Measurements from ENCODE around the gene MACC1. TPM values are rescaled to one million over a fixed set of nuclear protein-coding genes. Genes with fewer than 3 reads are reported as not detected.

The MACC1 gene
- total RNA-seq, 2 experiments from 2014 or later, result 0.18 to 0.20 TPM

GRCh38 chr7:20112696-20113095, 104.5 kb downstream of the MACC1 start:
- POLR2A ChIA-PET, result no interaction called here
- Mint-ChIP-seq H3K9me3 (no peaks in the 10 kb centered on the region), H3K27me3 (no peaks in the 10 kb centered on the region), H3K4me1 (peaks cover 1% of the 10 kb centered on the region), H3K36me3 (ENCODE audit: low read depth) (no peaks in the 10 kb centered on the region), H3K27ac (no peak overlapping the region), H3K4me3 (no peak overlapping the region)
- CTCF ChIA-PET, result no interaction called here
- DNase-seq, result no peak

DNA sequence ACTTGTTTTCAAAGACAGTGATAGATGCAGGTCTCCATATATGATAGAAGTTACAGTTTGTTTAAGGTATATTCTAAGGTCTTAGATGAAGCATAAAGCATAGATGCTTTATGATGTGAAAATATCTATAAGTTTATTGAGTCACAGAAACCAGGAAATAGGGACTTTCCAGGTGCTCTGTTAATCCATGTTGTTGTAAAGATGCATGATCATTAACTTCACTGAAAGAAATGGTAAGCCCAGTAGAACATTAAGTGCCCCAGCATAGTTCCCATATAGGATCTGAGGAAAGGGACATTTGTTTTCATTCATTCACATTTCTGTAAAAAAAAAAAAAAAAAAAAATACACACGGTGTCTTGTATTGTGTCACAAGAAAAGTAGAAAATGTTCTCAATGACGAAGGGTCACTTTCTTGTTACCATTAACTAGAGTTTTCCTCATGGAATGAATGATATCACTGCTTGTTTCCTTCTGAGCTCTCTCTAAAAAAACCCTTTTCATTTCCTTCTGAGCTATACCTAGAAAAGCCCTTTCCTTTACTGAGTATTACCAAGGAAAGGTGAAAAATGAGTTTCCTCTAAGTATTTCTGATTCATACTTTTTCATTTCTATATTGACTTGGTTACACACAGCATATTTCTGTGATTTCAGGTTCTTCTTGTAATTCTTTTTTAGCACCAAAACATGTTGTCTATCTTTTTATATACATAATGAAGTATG, 105.2 kb downstream of the MACC1 start:
- DNase-seq, result no peak
- peaks cover 1% of the 10 kb centered on the region for H3K4me1 Mint-ChIP-seq

GRCh38 chr7:20107582-20107981, 109.6 kb downstream of the MACC1 start:
- Mint-ChIP-seq H3K9me3 (no peaks in the 10 kb centered on the region), H3K4me1 (peaks cover 1% of the 10 kb centered on the region), H3K4me3 (no peak overlapping the region), H3K36me3 (ENCODE audit: low read depth) (no peaks in the 10 kb centered on the region), H3K27ac (no peak overlapping the region), H3K27me3 (no peaks in the 10 kb centered on the region)
- POLR2A ChIA-PET, result no interaction called here
- CTCF ChIA-PET, result no interaction called here
- no peak for DNase-seq

More for the DNA sequence above, 105.2 kb downstream of the MACC1 start:
- H3K4me3 Mint-ChIP-seq, result no peak overlapping the region
- H3K9me3 Mint-ChIP-seq, result no peaks in the 10 kb centered on the region
- no peak overlapping the region for H3K27ac Mint-ChIP-seq
- H3K27me3 Mint-ChIP-seq, result no peaks in the 10 kb centered on the region
- ChIA-PET CTCF (no interaction called here), POLR2A (no interaction called here)
- H3K36me3 Mint-ChIP-seq (ENCODE audit: low read depth), result no peaks in the 10 kb centered on the region

DNA sequence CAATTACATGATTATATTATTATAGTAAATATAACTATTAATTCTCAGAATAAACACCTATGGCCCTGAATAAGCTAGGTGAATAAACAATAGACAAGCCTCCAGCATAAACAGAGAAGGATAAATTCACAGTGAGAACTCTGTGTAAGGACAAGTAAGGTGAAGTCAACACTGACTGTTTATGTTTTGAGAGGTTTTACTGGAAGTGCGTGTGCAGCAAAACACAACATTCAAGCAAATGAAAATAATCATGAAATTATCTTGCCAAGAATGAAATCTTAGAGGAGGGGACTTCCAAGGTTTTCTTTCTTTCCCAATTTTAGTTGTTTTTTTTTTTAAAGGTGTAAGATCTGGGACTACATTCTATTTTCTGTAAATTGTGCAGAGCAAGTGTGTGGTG, 112.5 kb downstream of the MACC1 start:
- H3K4me3 Mint-ChIP-seq, result no peak overlapping the region
- H3K36me3 Mint-ChIP-seq (ENCODE audit: low read depth), result no peaks in the 10 kb centered on the region
- POLR2A ChIA-PET, result no interaction called here
- CTCF ChIA-PET, result no interaction called here
- H3K4me1 Mint-ChIP-seq, result no peaks in the 10 kb centered on the region
- H3K9me3 Mint-ChIP-seq, result no peaks in the 10 kb centered on the region
- H3K27me3 Mint-ChIP-seq, result no peaks in the 10 kb centered on the region
- DNase-seq, result no peak
- no peak overlapping the region for H3K27ac Mint-ChIP-seq

GRCh38 chr7:20102982-20103381, 114.2 kb downstream of the MACC1 start:
- Mint-ChIP-seq H3K27ac (no peak overlapping the region), H3K27me3 (no peaks in the 10 kb centered on the region), H3K36me3 (ENCODE audit: low read depth) (no peaks in the 10 kb centered on the region), H3K9me3 (no peaks in the 10 kb centered on the region), H3K4me1 (no peaks in the 10 kb centered on the region), H3K4me3 (no peak overlapping the region)
- DNase-seq, result no peak
- POLR2A ChIA-PET, result no interaction called here
- CTCF ChIA-PET, result no interaction called here

DNA sequence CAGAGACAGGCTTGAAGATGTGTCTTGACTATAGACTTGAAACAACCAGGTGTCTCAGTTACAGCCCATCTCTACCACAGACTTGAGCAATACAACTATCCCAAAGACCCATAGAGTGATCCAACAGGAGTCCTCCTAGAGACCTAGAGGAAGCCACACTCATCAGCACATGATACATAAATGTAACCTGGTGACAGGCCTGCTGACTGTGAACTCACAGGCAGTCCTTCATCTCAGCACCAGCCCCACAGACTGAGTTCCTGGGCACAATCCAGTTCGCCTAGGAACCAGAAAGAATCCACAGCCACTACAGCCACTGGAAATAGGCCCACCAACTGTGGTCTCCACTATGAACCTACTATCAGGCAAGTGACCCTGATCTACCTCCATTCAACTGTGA, 121.3 kb downstream of the MACC1 start:
- H3K27me3 Mint-ChIP-seq, result no peaks in the 10 kb centered on the region
- DNase-seq, result no peak
- CTCF ChIA-PET, result interaction anchor here (0.6 kb wide), 1 partner anchor 1645 kb away, joined by 3 read pairs; no protein-coding TSS in a partner anchor
- POLR2A ChIA-PET, result no interaction called here
- no peaks in the 10 kb centered on the region for H3K4me1 Mint-ChIP-seq
- peaks cover 10% of the 10 kb centered on the region for H3K9me3 Mint-ChIP-seq
- no peak overlapping the region for H3K4me3 Mint-ChIP-seq
- H3K27ac Mint-ChIP-seq, result no peak overlapping the region
- no peaks in the 10 kb centered on the region for H3K36me3 Mint-ChIP-seq (ENCODE audit: low read depth)

DNA sequence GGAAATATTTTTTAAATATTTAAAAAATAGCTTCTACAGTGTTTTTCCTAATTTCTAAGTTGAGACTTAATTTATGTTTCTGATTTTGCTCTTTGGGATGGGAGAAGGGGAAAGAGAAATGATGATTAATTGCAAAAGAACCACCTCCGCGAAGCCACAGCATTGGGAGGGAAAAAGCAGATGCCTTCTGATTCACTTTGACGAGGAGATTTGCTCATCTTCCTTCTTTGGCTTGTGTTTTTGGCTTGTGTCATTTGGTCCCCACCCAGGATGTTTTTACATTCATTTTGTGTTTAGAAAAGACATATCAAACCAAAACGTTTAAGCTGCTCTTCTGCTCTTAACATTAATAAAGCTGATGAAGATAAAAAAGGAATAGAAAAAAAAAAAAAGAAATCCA, 121.7 kb downstream of the MACC1 start:
- H3K27me3 Mint-ChIP-seq, result no peaks in the 10 kb centered on the region
- H3K36me3 Mint-ChIP-seq (ENCODE audit: low read depth), result no peaks in the 10 kb centered on the region
- no peak for DNase-seq
- no peaks in the 10 kb centered on the region for H3K4me1 Mint-ChIP-seq
- no peak overlapping the region for H3K27ac Mint-ChIP-seq
- H3K4me3 Mint-ChIP-seq, result no peak overlapping the region
- H3K9me3 Mint-ChIP-seq, result peaks cover 10% of the 10 kb centered on the region
- ChIA-PET CTCF (interaction anchor here (0.6 kb wide), 1 partner anchor 1645 kb away, joined by 3 read pairs; no protein-coding TSS in a partner anchor), POLR2A (no interaction called here)

- Mint-ChIP-seq H3K27me3 (no peaks in the 10 kb centered on the region), H3K27ac (no peak overlapping the region), H3K9me3 (peaks cover 5% of the 10 kb centered on the region), H3K4me1 (no peaks in the 10 kb centered on the region), H3K4me3 (no peak overlapping the region), H3K36me3 (ENCODE audit: low read depth) (no peaks in the 10 kb centered on the region)
- CTCF ChIA-PET, result no interaction called here
- DNase-seq, result no peak
- POLR2A ChIA-PET, result no interaction called here
These were observed 127.8 kb downstream of the MACC1 start for GRCh38 chr7:20089431-20089830.

DNA sequence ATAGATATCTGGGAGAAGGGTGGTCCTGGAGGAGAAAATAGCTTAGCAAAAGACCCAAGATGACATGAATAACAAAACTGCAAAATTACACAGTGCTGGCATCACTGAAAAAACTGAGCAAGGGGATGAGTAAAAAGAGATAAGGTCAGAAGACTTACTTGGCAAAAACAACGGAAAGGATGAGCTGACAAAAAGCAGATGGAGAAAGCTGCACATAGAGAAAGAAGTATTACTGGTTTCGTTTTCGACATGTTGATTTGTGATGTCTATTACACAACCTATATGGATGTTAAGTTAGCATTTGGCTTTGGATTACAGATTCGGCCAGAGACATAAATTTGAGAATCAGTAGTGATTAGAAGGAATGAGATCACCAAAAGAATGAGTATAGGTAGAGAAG, 132.1 kb downstream of the MACC1 start:
- CTCF ChIA-PET, result no interaction called here
- Mint-ChIP-seq H3K27me3 (no peaks in the 10 kb centered on the region), H3K27ac (no peak overlapping the region), H3K9me3 (no peaks in the 10 kb centered on the region), H3K36me3 (ENCODE audit: low read depth) (no peaks in the 10 kb centered on the region), H3K4me1 (no peaks in the 10 kb centered on the region), H3K4me3 (no peak overlapping the region)
- POLR2A ChIA-PET, result no interaction called here
- no peak for DNase-seq

Other genes with a start within 250 kb of the MACC1 start
- gene ITGB8, start 113.5 kb upstream of the MACC1 start, total RNA-seq, result not detected